MCF 10A (cell line): ENCODE data around the gene AP3M1. TPM values are rescaled to one million over a fixed set of nuclear protein-coding genes. Genes with fewer than 3 reads are reported as not detected.

Source experiments
- BruUV-seq: library from RNA; stranded (reverse); fragments of 400-500 nt; replicated peaks from 2 replicates; lab custom pipeline; 2021; lab: Mats Ljungman, UMichigan
- CTCF ChIA-PET: fragments of 300-600 bp; sonication (Branson Sonifier 250); formaldehyde crosslinking; extraction: SDS; loops from one replicate; lab custom pipeline; 2021; ENCODE audit warnings: antibody characterized with exemption, inconsistent platforms; lab: Yijun Ruan, JAX
- POLR2A ChIA-PET: fragments of 300-600, 350-650 bp; sonication (Branson Sonifier 250); formaldehyde crosslinking; extraction: SDS; loops from one replicate; lab custom pipeline; 2020; ENCODE audit warnings: antibody characterized with exemption, inconsistent platforms; lab: Yijun Ruan, JAX
- DNase-seq: peaks from one replicate; pipeline ENCODE4 v3.0.0-alpha.2; 2018; ENCODE audit not compliant: unreplicated experiment
- H3K27ac Mint-ChIP-seq: one replicate; pipeline ENCODE4 v1.8.0; 2022; ENCODE audit warnings: mild to moderate bottlenecking, low read depth, mixed read lengths; ENCODE audit not compliant: unreplicated experiment
- H3K27me3 Mint-ChIP-seq: one replicate; pipeline ENCODE4 v1.8.0; 2022; ENCODE audit warnings: mixed read lengths; ENCODE audit not compliant: insufficient read depth, unreplicated experiment
- H3K36me3 Mint-ChIP-seq: one replicate; pipeline ENCODE4 v1.8.0; 2022; ENCODE audit warnings: mild to moderate bottlenecking, moderate library complexity, mixed read lengths; ENCODE audit not compliant: insufficient read depth, unreplicated experiment
- H3K4me1 Mint-ChIP-seq: one replicate; pipeline ENCODE4 v1.8.0; 2022; ENCODE audit warnings: mixed read lengths; ENCODE audit not compliant: insufficient read depth, unreplicated experiment
- H3K4me3 Mint-ChIP-seq: one replicate; pipeline ENCODE4 v1.8.0; 2022; ENCODE audit warnings: mild to moderate bottlenecking, moderate library complexity, mixed read lengths; ENCODE audit not compliant: unreplicated experiment
- H3K9me3 Mint-ChIP-seq: one replicate; pipeline ENCODE4 v1.8.0; 2022; ENCODE audit warnings: mixed read lengths; ENCODE audit not compliant: unreplicated experiment
- CTCF ChIP-seq: fragments of 200-600 bp; IDR thresholded peaks from one replicate; pipeline ENCODE4 v1.8.0; 2022; ENCODE audit warnings: antibody characterized with exemption, mild to moderate bottlenecking; ENCODE audit not compliant: unreplicated experiment
- intact Hi-C: fragments of 100-400 bp; cut with micrococcal nuclease; formaldehyde crosslinking; loops from 2 replicates; pipeline ENCODE4 v1.14.1; 2022
- total RNA-seq: library from RNA; stranded (reverse); gene quantifications from 2 replicates; pipeline ENCODE4 v1.2.3, GENCODE V29; 2022

The AP3M1 gene
- total RNA-seq, 1 experiment from 2014 or later, result 31.2 TPM

DNA sequence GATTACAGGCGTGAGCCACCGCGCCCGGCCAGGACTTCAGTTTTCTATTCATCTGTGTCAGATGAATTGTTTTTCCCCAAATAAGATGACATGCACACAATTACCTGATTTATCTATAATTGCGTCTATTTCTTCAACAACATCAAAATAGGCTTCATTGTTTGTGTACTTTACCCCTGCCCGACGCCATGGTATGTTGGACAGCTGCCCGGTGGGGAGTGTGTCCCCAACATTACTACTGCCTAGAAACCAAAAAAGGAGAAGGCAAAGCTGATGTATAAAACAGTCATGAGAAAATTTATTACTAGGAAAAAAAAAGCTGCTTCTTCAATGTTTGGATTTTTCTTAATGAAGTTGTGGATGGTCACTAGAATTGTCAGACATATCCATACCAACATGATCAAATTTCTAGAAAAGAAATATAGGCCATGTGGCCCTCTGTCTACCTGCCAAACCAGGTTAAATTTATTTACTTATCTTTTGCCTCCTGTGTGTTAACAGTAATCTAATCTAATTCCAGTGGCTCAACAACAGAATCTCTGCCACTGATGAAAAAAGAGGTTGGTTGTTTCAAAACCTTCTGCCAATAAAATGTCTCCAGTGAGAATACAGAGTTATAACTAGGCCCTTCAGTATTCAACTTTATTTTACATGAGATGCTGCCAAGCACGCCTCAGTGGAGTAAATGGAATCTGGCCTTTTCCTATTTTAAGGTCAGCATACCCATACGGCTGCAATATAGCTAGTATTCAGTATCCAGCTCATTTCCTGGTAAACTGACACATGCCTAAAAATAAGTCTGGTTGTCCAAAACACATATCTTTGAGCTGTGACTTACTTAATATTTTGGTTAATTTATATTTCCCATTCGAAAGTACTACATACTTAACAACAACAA lies 16.5 kb downstream of the AP3M1 start:
- H3K9me3 Mint-ChIP-seq, result no peaks in the 10 kb centered on the region
- ChIA-PET CTCF (no interaction called here), POLR2A (interaction anchor here (0.6 to 2.6 kb wide), 4 partner anchors 11 to 19 kb away, joined by 3 to 13 read pairs (median 4); partner anchors contain the start of genes ADK and AP3M1)
- H3K27me3 Mint-ChIP-seq, result no peaks in the 10 kb centered on the region
- DNase-seq, result no peak
- H3K4me3 Mint-ChIP-seq, result no peak overlapping the region
- intact Hi-C loops, result no loop called here
- no peak overlapping the region for H3K27ac Mint-ChIP-seq
- no TSS peak for BruUV-seq
- no peak for TF ChIP-seq CTCF
- peaks cover 100% of the 10 kb centered on the region for H3K36me3 Mint-ChIP-seq
- no peaks in the 10 kb centered on the region for H3K4me1 Mint-ChIP-seq

- no peak overlapping the region for H3K4me3 Mint-ChIP-seq
- no peaks in the 10 kb centered on the region for H3K9me3 Mint-ChIP-seq
- ChIA-PET POLR2A (interaction anchor here (0.6 to 2.1 kb wide), 4 partner anchors 15 to 156 kb away, joined by 3 to 10 read pairs (median 4); partner anchors contain the start of genes ADK and AP3M1), CTCF (interaction anchor here (0.6 to 2.4 kb wide), 4 partner anchors 112 to 182 kb away, joined by 3 to 7 read pairs (median 5); no protein-coding TSS in a partner anchor)
- TSS peak; percentile 25 for BruUV-seq
- TF ChIP-seq CTCF, result no peak
- no peaks in the 10 kb centered on the region for H3K27me3 Mint-ChIP-seq
- H3K27ac Mint-ChIP-seq, result no peak overlapping the region
- intact Hi-C loops, result no loop called here
- H3K36me3 Mint-ChIP-seq, result peaks cover 80% of the 10 kb centered on the region
- H3K4me1 Mint-ChIP-seq, result peaks cover 13% of the 10 kb centered on the region
- no peak for DNase-seq
These were observed 27.5 kb downstream of the AP3M1 start for GRCh38 chr10:74123081-74123480.

DNA sequence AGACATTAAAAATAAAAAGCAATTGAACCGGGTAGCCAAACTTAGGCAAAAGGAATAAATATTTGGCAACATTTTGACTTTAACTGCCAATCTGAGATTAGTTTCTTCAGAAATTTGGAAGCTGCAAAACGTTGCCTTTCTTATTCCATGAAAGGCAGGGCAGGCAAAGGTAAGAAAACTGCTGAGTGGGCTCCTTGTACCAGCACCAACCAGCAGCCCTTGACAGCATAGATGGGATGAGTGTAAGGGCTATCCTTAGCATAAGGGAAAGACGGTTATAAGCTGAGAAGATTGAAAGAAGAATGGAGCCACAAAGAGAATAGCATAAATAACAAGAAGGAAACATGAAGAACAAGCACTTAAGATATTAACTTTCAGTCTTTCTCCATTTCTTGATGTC lies 28.6 kb downstream of the AP3M1 start:
- Mint-ChIP-seq H3K36me3 (peaks cover 74% of the 10 kb centered on the region), H3K27me3 (no peaks in the 10 kb centered on the region), H3K27ac (no peak overlapping the region), H3K9me3 (no peaks in the 10 kb centered on the region), H3K4me3 (no peak overlapping the region), H3K4me1 (peaks cover 13% of the 10 kb centered on the region)
- no peak for DNase-seq
- ChIA-PET CTCF (interaction anchor here (1.2 to 2.4 kb wide), 4 partner anchors 9 to 181 kb away, joined by 3 to 7 read pairs (median 5); no protein-coding TSS in a partner anchor), POLR2A (interaction anchor here (0.6 to 2.1 kb wide), 4 partner anchors 8 to 100 kb away, joined by 3 to 10 read pairs (median 4); partner anchors contain the start of genes ADK and AP3M1)
- intact Hi-C loops, result no loop called here
- no TSS peak for BruUV-seq
- TF ChIP-seq CTCF, result no peak

DNA sequence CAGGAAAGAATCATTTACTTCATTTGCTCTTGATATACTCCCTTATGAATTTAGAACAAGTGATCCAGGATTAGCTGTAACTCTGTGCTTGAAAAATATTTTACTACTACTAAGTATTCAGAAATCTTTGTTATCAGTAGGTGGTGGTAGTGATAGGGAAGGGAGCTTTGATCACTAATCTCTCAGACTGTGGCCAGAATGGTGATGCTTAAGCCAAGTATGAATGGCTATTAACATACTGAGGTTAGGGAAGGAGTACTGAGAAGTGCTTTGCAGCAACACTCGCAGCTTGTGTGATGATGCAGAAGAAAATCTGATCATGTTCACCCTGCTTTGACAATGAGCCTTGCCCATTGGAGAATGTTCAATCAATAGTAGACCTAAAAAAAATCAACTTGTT lies 29.3 kb downstream of the AP3M1 start:
- peaks cover 74% of the 10 kb centered on the region for H3K36me3 Mint-ChIP-seq
- no peak for DNase-seq
- intact Hi-C loops, result no loop called here
- peaks cover 13% of the 10 kb centered on the region for H3K4me1 Mint-ChIP-seq
- H3K4me3 Mint-ChIP-seq, result no peak overlapping the region
- no peak overlapping the region for H3K27ac Mint-ChIP-seq
- CTCF ChIA-PET, result interaction anchor here (0.6 to 2.4 kb wide), 4 partner anchors 8 to 114 kb away, joined by 3 to 7 read pairs (median 4); no protein-coding TSS in a partner anchor
- no peak for TF ChIP-seq CTCF
- BruUV-seq, result no TSS peak
- no peaks in the 10 kb centered on the region for H3K27me3 Mint-ChIP-seq
- POLR2A ChIA-PET, result interaction anchor here (1.0 kb wide), 1 partner anchor 9 kb away, joined by 3 read pairs; no protein-coding TSS in a partner anchor
- H3K9me3 Mint-ChIP-seq, result no peaks in the 10 kb centered on the region
